Measurements from ENCODE around the gene KNG1.

GRCh38 chr3:186708983-186709679 is 8.0 kb upstream of the KNG1 start:
- TF ChIP-seq, protein P1, sequence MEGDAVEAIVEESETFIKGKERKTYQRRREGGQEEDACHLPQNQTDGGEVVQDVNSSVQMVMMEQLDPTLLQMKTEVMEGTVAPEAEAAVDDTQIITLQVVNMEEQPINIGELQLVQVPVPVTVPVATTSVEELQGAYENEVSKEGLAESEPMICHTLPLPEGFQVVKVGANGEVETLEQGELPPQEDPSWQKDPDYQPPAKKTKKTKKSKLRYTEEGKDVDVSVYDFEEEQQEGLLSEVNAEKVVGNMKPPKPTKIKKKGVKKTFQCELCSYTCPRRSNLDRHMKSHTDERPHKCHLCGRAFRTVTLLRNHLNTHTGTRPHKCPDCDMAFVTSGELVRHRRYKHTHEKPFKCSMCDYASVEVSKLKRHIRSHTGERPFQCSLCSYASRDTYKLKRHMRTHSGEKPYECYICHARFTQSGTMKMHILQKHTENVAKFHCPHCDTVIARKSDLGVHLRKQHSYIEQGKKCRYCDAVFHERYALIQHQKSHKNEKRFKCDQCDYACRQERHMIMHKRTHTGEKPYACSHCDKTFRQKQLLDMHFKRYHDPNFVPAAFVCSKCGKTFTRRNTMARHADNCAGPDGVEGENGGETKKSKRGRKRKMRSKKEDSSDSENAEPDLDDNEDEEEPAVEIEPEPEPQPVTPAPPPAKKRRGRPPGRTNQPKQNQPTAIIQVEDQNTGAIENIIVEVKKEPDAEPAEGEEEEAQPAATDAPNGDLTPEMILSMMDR (IDR thresholded peaks at IDR 0.05; ENCODE audit: control extremely low read depth in 1 of 3, insufficient read depth in 1 of 3, low read depth in 1 of 3, low read length in 3 of 3) = no peak
- TF ChIP-seq SP1 (IDR thresholded peaks at IDR 0.05; ENCODE audit: low read depth, low read length) (no peak), POLR2AphosphoS5 (IDR thresholded peaks at IDR 0.05; ENCODE audit: low read depth, low read length) (no peak), CREB1 (IDR thresholded peaks at IDR 0.05) (no peak), TAF1 (IDR thresholded peaks at IDR 0.05; ENCODE audit: low read depth, low read length) (no peak), SP4 (IDR thresholded peaks at IDR 0.05; ENCODE audit: low read length) (no peak), POLR2A (IDR thresholded peaks at IDR 0.05; ENCODE audit: control extremely low read depth in 1 of 2, low read depth in 2 of 2, low read length in 2 of 2) (no peak), FOSL1 (IDR thresholded peaks at IDR 0.05; ENCODE audit: insufficient read depth, low read depth, low read length) (no peak), CEBPB (IDR thresholded peaks at IDR 0.05; ENCODE audit: low read depth, low read length) (no peak)

Data from H1 (cell line).